ENCODE data around the gene SHROOM2.
A peak's percentile ranks its signal among the peaks of the same experiment; 100 is the strongest.

SHROOM2 gene

DNA sequence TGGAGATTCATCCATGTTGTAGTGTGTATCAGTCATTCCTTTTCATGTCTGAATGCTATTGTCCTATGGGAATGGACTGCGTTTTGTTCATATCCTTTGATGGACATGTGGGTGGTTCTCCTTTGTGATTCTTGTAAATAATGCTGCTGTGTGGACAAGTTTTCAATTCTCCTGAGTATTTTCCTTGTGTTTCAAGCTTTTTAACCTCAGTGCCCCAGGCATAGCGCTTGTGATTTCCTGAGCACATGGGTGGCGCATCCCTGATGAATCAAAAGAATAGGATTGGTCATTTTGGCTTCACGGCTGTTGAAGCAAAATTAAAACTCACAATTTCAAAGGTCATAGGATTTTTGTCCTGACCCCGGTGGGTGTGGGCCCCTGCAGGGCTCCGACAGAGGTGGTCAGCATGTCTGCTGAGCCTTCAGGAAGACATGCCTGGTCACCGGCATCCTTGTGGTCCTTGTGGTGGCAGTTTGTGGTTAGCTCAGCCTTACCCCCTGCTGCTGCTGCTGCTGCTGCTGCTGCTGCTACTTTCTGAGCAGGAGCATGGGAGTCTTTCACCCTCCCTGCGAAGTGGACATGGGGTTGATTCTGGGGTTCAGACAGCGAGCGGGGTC, 30.0 kb downstream of the SHROOM2 start:
- no peak overlapping the region for H3K27ac ChIP-seq
- no peak overlapping the region for H3K4me3 ChIP-seq (ENCODE audit: low read depth, low read length)
- H3K27me3 ChIP-seq (replicated peaks), result no peaks in the 10 kb centered on the region
- peak; percentile 45 for DNase-seq
- no peaks in the 10 kb centered on the region for H3K36me3 ChIP-seq (replicated peaks)
- TF ChIP-seq, protein P1, sequence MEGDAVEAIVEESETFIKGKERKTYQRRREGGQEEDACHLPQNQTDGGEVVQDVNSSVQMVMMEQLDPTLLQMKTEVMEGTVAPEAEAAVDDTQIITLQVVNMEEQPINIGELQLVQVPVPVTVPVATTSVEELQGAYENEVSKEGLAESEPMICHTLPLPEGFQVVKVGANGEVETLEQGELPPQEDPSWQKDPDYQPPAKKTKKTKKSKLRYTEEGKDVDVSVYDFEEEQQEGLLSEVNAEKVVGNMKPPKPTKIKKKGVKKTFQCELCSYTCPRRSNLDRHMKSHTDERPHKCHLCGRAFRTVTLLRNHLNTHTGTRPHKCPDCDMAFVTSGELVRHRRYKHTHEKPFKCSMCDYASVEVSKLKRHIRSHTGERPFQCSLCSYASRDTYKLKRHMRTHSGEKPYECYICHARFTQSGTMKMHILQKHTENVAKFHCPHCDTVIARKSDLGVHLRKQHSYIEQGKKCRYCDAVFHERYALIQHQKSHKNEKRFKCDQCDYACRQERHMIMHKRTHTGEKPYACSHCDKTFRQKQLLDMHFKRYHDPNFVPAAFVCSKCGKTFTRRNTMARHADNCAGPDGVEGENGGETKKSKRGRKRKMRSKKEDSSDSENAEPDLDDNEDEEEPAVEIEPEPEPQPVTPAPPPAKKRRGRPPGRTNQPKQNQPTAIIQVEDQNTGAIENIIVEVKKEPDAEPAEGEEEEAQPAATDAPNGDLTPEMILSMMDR (IDR thresholded peaks at IDR 0.05; ENCODE audit: low read depth, low read length, missing control alignments), result no peak
- in situ Hi-C loops (cut with HindIII; ENCODE audit: low pct_ligation_motif_present, low sequenced_read_pairs), result no loop called here

DNA sequence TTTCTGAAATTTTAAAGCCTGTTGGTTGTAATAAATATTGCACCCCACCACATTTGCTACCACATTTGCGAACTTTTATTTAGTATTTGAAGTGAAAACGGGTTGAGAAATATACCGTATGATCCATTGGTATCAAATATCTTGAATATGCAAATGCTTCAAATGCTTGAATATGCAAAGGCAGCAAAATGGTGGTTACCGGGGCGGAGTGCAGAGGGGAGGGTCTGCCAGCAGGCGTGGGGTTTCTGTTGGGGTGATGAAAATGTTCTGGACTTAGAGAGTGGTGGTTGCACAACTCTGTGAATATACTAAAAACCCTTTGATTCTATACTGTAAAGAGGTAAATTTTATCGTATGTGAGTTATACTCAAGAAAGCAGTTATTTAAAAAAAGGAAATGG, 35.3 kb downstream of the SHROOM2 start:
- no peak for DNase-seq
- H3K27me3 ChIP-seq (replicated peaks), result no peaks in the 10 kb centered on the region
- in situ Hi-C loops (cut with HindIII; ENCODE audit: low pct_ligation_motif_present, low sequenced_read_pairs), result no loop called here
- H3K27ac ChIP-seq, result no peak overlapping the region
- H3K4me3 ChIP-seq (ENCODE audit: low read depth, low read length), result no peak overlapping the region
- TF ChIP-seq, protein P1 (IDR thresholded peaks at IDR 0.05; ENCODE audit: low read depth, low read length, missing control alignments), result no peak
- H3K36me3 ChIP-seq (replicated peaks), result no peaks in the 10 kb centered on the region

DNA sequence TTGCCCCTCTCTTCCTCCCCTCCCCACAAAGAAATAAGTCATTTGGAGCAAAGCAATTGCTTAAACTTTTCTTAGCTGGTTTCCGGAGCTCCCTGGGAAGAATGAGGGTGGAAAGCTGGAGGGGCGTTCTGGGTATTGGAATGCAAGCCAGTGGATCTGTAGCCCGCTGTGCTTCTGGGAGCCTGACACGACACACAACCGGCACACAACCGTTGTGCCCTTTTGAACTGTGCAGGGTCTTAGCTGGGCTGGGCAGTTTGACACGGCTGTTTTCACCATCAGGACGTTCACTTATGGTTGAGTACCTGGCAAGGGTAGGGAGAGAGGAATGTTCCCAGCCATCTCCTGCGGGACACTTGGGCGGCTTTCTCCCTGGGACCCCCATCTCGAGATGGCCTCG, 38.3 kb downstream of the SHROOM2 start:
- TF ChIP-seq, protein P1 (IDR thresholded peaks at IDR 0.05; ENCODE audit: low read depth, low read length, missing control alignments), result no peak
- H3K27ac ChIP-seq, result no peak overlapping the region
- H3K36me3 ChIP-seq (replicated peaks), result no peaks in the 10 kb centered on the region
- H3K4me3 ChIP-seq (ENCODE audit: low read depth, low read length), result no peak overlapping the region
- no peak for DNase-seq
- in situ Hi-C loops (cut with HindIII; ENCODE audit: low pct_ligation_motif_present, low sequenced_read_pairs), result no loop called here
- H3K27me3 ChIP-seq (replicated peaks), result no peaks in the 10 kb centered on the region

DNA sequence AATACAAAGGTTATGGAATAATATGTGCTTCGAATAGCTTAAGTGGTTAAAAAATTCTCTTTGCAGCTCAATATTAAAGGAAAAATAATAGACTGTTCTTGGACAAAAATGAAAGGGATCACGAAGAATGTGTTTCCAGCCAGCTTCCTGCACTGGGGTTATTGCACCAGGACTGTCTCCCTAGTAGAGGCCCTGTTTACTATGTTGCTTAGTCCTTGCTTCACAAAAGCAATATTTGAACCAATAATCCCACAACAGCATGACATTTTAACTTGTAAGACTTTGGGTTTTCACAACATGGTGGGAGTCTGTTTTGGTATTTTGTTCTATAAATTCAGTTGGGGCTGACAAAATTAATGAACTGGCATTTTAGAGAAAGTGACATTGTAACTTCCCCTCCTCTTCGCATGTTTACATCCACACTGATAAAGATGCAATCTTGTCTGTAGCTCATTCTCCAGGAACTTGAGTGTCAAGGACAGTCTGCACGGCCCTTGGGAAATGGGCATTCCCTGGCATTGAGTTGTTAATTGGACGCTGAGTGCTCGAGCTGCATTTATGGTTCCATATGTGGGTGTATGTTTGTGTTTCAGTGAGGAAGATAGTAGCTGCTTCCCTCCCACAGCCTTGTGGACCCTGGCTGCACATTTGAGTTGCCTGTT, 39.0 kb downstream of the SHROOM2 start:
- Histone ChIP-seq H3K27me3 (replicated peaks) (no peaks in the 10 kb centered on the region), H3K4me3 (ENCODE audit: low read depth, low read length) (no peak overlapping the region), H3K36me3 (replicated peaks) (no peaks in the 10 kb centered on the region), H3K27ac (no peak overlapping the region)
- in situ Hi-C loops (cut with HindIII; ENCODE audit: low pct_ligation_motif_present, low sequenced_read_pairs), result no loop called here
- TF ChIP-seq, protein P1 (IDR thresholded peaks at IDR 0.05; ENCODE audit: low read depth, low read length, missing control alignments), result no peak
- no peak for DNase-seq

DNA sequence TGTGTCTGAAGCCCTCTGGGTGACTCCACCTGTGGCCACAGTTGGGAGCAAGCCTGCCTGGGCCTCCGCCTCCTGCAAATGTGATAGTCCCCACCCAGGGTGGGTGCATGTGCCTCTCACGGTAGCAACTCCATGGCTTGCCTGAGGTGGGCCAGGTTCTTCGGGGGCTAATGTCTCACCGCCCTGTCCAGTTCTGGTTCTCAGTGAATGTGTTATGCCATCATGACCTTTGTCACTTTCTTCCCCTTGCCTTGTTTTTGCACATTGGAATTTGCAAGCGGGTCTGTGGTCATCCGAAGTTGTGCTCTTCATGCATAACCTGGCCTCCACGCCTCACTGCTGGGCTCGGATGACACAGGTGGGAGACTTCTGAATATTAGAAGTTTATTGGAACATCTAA, 39.7 kb downstream of the SHROOM2 start:
- TF ChIP-seq, protein P1 (IDR thresholded peaks at IDR 0.05; ENCODE audit: low read depth, low read length, missing control alignments), result no peak
- no peak overlapping the region for H3K27ac ChIP-seq
- no peaks in the 10 kb centered on the region for H3K36me3 ChIP-seq (replicated peaks)
- no peak for DNase-seq
- in situ Hi-C loops (cut with HindIII; ENCODE audit: low pct_ligation_motif_present, low sequenced_read_pairs), result no loop called here
- no peaks in the 10 kb centered on the region for H3K27me3 ChIP-seq (replicated peaks)
- H3K4me3 ChIP-seq (ENCODE audit: low read depth, low read length), result no peak overlapping the region
